Measurements from ENCODE around the gene RAVER2.

The RAVER2 gene

DNA sequence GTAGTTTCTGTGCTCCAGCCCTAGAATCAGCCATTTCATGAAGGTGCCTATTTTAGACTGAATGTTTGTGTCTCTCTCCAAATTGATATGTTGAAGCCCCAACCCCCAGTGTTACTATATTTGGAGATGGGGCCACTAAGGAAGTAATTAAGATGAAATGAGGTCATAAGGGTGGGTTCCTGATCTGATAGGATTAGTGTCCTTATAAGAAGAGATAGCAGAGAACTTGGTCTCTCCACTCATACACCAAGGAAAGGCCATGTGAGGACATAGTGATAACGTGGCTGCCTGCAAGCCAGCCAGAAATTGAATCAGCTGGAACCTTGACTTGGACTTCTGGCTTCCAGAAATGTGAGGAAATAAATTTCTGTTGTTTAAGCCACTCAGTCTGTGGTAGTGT lies 12.3 kb downstream of the RAVER2 start:
- TF ChIP-seq, protein P1, sequence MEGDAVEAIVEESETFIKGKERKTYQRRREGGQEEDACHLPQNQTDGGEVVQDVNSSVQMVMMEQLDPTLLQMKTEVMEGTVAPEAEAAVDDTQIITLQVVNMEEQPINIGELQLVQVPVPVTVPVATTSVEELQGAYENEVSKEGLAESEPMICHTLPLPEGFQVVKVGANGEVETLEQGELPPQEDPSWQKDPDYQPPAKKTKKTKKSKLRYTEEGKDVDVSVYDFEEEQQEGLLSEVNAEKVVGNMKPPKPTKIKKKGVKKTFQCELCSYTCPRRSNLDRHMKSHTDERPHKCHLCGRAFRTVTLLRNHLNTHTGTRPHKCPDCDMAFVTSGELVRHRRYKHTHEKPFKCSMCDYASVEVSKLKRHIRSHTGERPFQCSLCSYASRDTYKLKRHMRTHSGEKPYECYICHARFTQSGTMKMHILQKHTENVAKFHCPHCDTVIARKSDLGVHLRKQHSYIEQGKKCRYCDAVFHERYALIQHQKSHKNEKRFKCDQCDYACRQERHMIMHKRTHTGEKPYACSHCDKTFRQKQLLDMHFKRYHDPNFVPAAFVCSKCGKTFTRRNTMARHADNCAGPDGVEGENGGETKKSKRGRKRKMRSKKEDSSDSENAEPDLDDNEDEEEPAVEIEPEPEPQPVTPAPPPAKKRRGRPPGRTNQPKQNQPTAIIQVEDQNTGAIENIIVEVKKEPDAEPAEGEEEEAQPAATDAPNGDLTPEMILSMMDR (IDR thresholded peaks at IDR 0.05; ENCODE audit: low read depth, low read length, missing control alignments): no peak
- in situ Hi-C loops (cut with HindIII; ENCODE audit: low sequenced_read_pairs): no loop called here
- H3K4me3 ChIP-seq (ENCODE audit: low read depth, low read length): no peak overlapping the region
- no peak for DNase-seq (ENCODE audit: low read depth)

DNA sequence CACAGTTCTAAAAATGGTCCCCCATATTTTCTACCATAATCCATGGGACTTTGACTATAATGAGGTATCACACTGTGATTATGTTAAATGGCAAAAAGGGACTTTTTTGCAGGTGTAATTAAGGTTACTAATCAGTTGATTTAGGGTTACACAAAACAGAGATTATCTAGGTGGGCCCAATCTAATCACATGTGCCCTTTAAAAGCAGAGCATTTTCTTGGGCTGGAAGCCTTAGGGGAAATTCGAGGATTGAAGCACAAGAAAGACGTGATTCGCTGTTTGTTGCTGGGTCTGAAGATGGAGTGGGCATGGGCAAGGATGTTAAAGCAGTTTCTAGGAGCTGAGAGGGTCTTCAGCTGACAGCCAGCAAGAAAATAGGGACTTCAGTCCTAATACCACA lies 13.4 kb downstream of the RAVER2 start:
- no peak for DNase-seq (ENCODE audit: low read depth)
- TF ChIP-seq, protein P1 (IDR thresholded peaks at IDR 0.05; ENCODE audit: low read depth, low read length, missing control alignments): no peak
- H3K4me3 ChIP-seq (ENCODE audit: low read depth, low read length): no peak overlapping the region
- in situ Hi-C loops (cut with HindIII; ENCODE audit: low sequenced_read_pairs): no loop called here

DNA sequence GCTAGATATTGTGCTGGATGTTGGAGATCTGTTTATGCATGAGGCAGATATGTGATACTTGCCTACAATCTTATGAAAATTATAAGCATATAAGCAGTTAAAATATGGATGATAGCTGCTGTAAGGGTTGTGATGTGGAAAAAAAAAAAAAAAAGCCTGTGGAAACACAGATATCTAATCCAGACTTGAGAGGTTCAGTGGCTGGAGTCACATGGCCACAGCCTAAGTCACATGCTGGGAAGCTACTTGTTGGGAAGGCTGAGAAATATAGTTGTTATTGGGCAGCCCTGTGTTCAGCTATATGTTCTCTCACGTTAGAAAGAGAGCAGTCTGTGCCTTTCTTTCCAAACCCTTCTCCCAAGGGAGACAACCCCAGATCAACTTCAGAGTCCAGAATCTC lies 15.1 kb downstream of the RAVER2 start:
- TF ChIP-seq, protein P1 (IDR thresholded peaks at IDR 0.05; ENCODE audit: low read depth, low read length, missing control alignments): no peak
- in situ Hi-C loops (cut with HindIII; ENCODE audit: low sequenced_read_pairs): no loop called here
- no peak overlapping the region for H3K4me3 ChIP-seq (ENCODE audit: low read depth, low read length)
- no peak for DNase-seq (ENCODE audit: low read depth)

DNA sequence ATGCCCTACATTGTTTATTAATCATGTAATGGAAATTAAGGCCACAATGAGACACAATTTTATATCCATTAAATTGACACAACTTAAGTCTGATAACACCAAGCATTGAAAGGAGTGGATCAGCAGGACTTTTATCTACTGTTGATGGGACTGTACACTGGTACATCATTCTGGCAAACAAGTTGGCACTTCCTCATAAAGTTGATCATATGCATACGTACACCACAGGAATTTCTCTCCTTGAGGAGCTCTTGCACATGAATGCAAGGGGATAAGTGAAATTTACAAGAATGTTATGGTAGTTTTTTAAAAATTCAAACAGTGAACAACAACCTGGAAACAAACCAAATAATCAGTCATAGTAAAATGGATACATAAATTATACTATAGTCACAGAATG lies 20.1 kb downstream of the RAVER2 start:
- TF ChIP-seq, protein P1 (IDR thresholded peaks at IDR 0.05; ENCODE audit: low read depth, low read length, missing control alignments): no peak
- no peak overlapping the region for H3K4me3 ChIP-seq (ENCODE audit: low read depth, low read length)
- no peak for DNase-seq (ENCODE audit: low read depth)
- in situ Hi-C loops (cut with HindIII; ENCODE audit: low sequenced_read_pairs): no loop called here

DNA sequence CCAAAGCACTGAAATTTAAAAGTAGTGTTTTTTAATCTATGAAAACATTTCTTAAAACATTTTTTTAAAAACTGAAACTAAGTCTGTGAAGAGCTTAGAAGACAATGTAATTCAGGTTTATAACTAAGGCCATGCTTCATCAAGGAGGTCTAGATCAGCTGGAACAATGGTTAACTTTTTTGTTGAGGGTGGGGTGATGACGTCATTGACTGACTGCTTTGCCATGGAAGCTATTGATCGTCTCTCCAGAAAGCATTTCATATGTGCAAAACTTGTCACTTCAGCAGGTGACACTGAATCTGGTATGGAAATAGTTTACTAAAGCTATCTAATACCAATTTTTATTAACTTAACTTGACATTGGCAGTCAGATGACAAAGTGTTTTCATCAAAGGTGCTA lies 21.0 kb downstream of the RAVER2 start:
- DNase-seq (ENCODE audit: low read depth): no peak
- in situ Hi-C loops (cut with HindIII; ENCODE audit: low sequenced_read_pairs): no loop called here
- H3K4me3 ChIP-seq (ENCODE audit: low read depth, low read length): no peak overlapping the region
- TF ChIP-seq, protein P1 (IDR thresholded peaks at IDR 0.05; ENCODE audit: low read depth, low read length, missing control alignments): no peak

DNA sequence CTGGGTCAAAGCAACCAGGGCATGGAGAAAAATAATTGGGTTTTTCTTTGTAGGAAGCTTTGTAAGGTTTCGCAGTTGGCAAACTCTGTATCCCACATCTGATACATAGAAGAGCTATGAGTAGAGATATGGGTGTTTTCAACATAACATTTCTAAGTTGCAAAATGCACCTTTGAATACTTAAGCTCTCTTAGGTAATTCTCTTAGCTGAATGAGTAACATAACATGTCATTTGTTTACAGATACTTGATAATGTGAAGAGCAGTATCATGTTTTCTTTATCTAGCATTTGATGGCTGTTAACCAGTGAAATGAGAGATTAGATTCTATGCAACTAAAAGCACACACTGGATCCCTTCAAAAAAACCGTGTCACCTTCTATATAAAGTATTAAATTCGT lies 21.6 kb downstream of the RAVER2 start:
- H3K4me3 ChIP-seq (ENCODE audit: low read depth, low read length): no peak overlapping the region
- DNase-seq (ENCODE audit: low read depth): no peak
- TF ChIP-seq, protein P1 (IDR thresholded peaks at IDR 0.05; ENCODE audit: low read depth, low read length, missing control alignments): no peak
- in situ Hi-C loops (cut with HindIII; ENCODE audit: low sequenced_read_pairs): no loop called here

DNA sequence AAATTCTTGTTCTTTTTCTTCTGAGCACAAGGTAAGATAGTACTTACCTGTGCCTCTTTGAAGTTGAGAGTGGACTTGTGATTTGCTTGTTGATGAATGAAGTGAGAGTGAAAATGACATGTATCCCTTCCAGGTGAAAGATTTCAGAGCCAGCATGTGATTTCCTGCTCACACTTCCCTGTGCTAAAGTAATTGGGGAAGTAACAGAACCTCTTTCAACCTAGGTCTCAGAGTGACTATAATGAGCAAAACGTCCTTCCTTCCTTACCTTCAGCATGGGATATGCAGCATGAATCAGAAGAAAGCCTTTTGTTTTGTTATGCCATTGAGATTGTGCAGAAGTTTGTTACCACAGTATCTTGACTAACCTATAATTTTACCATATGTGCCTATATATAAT lies 24.6 kb downstream of the RAVER2 start:
- H3K4me3 ChIP-seq (ENCODE audit: low read depth, low read length): no peak overlapping the region
- in situ Hi-C loops (cut with HindIII; ENCODE audit: low sequenced_read_pairs): no loop called here
- no peak for DNase-seq (ENCODE audit: low read depth)
- TF ChIP-seq, protein P1 (IDR thresholded peaks at IDR 0.05; ENCODE audit: low read depth, low read length, missing control alignments): no peak

Measured in astrocyte of the cerebellum (primary cell).